Measurements from ENCODE around the gene NME2.
"Not testable (repeated sequence)": the region's sequence is repeated elsewhere in the genome, so short reads cannot be mapped to it uniquely, and the experiment has no call there.

Gene NME2

DNA sequence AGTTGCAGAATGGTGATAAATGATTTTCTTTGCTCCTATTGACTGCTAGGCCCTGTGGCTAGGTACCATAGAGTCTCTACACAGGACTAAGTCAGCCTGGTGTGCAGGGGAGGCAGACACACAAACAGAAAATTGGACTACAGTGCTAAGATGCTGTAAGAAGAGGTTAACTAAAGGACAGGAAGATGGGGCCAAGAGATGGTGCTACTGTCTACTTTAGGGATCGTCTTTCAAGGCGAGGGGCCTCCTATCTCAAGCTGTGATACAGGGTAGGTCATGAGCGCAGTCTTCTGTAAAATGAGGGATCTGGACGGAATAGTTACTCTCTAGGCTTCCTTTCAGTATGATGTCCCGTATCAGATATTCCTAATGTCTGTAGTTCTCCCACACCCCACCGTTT is 12.0 kb upstream of the NME2 start:
- Histone ChIP-seq H3K36me3 (ENCODE audit: control insufficient read depth, insufficient read depth, low read length, severe bottlenecking) (peaks cover 17% of the 10 kb centered on the region), H3K27me3 (replicated peaks; ENCODE audit: control insufficient read depth, insufficient read depth, low read length) (no peaks in the 10 kb centered on the region), H3K9ac (ENCODE audit: low read length) (peak overlapping the region; percentile 91), H3K4me3 (ENCODE audit: low read length) (peak overlapping the region; percentile 91), H3K9me3 (ENCODE audit: control insufficient read depth, low read length) (no peaks in the 10 kb centered on the region), H3K4me1 (ENCODE audit: control insufficient read depth, insufficient read depth, low read length) (peaks cover 18% of the 10 kb centered on the region)
- DNase-seq (ENCODE audit: low read depth), result peak; percentile 37

DNA sequence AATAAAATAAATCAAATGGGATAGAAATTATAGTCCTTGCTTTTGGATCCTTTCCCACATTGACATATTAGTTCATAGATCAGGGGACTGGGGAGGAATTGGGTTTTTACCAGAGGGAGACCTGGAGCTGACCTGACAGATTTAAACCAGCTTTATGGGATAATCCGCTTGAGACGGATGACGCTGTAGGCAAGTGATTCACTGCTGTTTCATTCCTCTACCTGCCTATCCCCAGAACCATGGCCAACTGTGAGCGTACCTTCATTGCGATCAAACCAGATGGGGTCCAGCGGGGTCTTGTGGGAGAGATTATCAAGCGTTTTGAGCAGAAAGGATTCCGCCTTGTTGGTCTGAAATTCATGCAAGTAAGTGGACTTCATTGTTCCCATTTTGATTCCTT is 10.8 kb upstream of the NME2 start:
- Histone ChIP-seq H3K9me3 (ENCODE audit: control insufficient read depth, low read length) (no peaks in the 10 kb centered on the region), H3K27me3 (replicated peaks; ENCODE audit: control insufficient read depth, insufficient read depth, low read length) (no peaks in the 10 kb centered on the region), H3K9ac (ENCODE audit: low read length) (no peak overlapping the region), H3K4me3 (ENCODE audit: low read length) (no peak overlapping the region), H3K4me1 (ENCODE audit: control insufficient read depth, insufficient read depth, low read length) (peaks cover 18% of the 10 kb centered on the region), H3K36me3 (ENCODE audit: control insufficient read depth, insufficient read depth, low read length, severe bottlenecking) (peaks cover 26% of the 10 kb centered on the region)
- DNase-seq (ENCODE audit: low read depth), result no peak

DNA sequence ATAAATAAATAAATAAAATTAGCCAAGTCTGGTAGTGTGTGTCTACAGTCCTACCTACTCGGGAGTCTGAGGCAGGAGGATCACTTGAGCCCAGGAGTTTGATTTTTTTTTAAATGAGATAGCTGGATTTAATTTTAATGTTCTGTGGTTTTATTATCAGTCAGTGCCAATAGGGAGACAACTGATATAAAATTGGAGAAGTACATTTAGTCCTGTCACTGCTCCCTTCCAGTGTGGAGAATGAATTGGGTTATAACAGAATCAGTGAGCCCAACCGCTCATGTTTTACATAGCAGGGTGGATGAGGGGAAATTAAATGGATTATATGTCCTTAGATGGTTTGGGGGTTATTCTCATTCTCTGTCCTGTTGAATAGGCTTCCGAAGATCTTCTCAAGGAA is 6.6 kb upstream of the NME2 start:
- no peak for DNase-seq (ENCODE audit: low read depth)
- peaks cover 6% of the 10 kb centered on the region for H3K4me1 ChIP-seq (ENCODE audit: control insufficient read depth, insufficient read depth, low read length)
- H3K9me3 ChIP-seq (ENCODE audit: control insufficient read depth, low read length), result no peaks in the 10 kb centered on the region
- H3K9ac ChIP-seq (ENCODE audit: low read length), result no peak overlapping the region
- H3K27me3 ChIP-seq (replicated peaks; ENCODE audit: control insufficient read depth, insufficient read depth, low read length), result no peaks in the 10 kb centered on the region
- H3K36me3 ChIP-seq (ENCODE audit: control insufficient read depth, insufficient read depth, low read length, severe bottlenecking), result peaks cover 54% of the 10 kb centered on the region
- no peak overlapping the region for H3K4me3 ChIP-seq (ENCODE audit: low read length)

DNA sequence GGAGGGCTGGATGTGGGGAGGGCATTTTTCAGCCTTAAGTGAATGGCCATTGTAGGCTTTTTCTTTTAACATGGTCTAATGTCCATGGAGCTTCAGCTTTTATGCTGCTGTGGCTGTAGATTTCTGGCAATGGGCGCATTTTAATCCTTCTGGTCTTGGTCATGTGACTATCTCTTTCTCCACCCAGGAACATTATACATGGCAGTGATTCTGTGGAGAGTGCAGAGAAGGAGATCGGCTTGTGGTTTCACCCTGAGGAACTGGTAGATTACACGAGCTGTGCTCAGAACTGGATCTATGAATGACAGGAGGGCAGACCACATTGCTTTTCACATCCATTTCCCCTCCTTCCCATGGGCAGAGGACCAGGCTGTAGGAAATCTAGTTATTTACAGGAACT is 4.7 kb upstream of the NME2 start:
- Histone ChIP-seq H3K36me3 (ENCODE audit: control insufficient read depth, insufficient read depth, low read length, severe bottlenecking) (peaks cover 54% of the 10 kb centered on the region), H3K27me3 (replicated peaks; ENCODE audit: control insufficient read depth, insufficient read depth, low read length) (no peaks in the 10 kb centered on the region), H3K9ac (ENCODE audit: low read length) (no peak overlapping the region), H3K4me1 (ENCODE audit: control insufficient read depth, insufficient read depth, low read length) (peaks cover 6% of the 10 kb centered on the region), H3K4me3 (ENCODE audit: low read length) (no peak overlapping the region), H3K9me3 (ENCODE audit: control insufficient read depth, low read length) (no peaks in the 10 kb centered on the region)
- no peak for DNase-seq (ENCODE audit: low read depth)

DNA sequence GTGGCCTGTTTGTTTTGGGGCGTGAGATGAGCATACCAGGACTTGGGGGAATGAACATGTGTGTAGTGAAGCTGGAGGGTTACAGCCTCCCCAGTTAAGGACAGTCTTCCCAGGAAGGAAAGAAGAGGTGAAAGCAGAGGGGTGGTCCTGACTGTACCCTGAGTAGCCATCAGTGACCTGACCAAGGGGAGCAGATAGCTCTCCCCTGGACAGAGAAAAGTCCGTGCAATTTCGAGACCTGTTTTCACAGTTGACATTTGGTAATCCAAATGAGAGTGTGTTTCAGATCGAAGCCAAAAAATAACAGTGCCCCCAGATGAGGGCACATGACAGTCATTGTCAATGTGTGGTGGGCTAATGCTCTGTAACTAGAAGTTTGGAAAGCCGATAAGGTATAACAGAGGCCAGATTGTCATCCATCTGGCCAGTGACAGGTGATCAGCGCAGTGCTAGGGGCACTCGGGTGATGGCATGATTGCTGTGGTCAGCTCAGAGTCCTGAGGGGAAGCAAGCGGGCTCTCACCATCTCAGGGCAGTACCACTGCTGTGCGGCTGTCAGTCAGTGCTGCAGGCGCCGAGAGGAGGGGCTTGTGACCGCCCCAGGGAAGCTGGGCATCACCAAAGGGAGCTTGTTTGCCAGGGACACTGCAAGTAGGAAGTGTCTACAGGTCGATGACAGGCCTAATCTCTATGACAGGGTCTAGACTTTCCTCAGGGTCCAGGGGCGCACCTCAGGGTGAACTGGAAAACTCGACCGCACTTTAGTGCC is 1.1 kb upstream of the NME2 start:
- H3K4me3 ChIP-seq (ENCODE audit: low read length), result peak overlapping the region; percentile 94
- H3K27me3 ChIP-seq (replicated peaks; ENCODE audit: control insufficient read depth, insufficient read depth, low read length), result no peaks in the 10 kb centered on the region
- H3K9ac ChIP-seq (ENCODE audit: low read length), result peak overlapping the region; percentile 95
- DNase-seq (ENCODE audit: low read depth), result no peak
- H3K4me1 ChIP-seq (ENCODE audit: control insufficient read depth, insufficient read depth, low read length), result peaks cover 16% of the 10 kb centered on the region
- no peaks in the 10 kb centered on the region for H3K9me3 ChIP-seq (ENCODE audit: control insufficient read depth, low read length)
- H3K36me3 ChIP-seq (ENCODE audit: control insufficient read depth, insufficient read depth, low read length, severe bottlenecking), result peaks cover 53% of the 10 kb centered on the region

DNA sequence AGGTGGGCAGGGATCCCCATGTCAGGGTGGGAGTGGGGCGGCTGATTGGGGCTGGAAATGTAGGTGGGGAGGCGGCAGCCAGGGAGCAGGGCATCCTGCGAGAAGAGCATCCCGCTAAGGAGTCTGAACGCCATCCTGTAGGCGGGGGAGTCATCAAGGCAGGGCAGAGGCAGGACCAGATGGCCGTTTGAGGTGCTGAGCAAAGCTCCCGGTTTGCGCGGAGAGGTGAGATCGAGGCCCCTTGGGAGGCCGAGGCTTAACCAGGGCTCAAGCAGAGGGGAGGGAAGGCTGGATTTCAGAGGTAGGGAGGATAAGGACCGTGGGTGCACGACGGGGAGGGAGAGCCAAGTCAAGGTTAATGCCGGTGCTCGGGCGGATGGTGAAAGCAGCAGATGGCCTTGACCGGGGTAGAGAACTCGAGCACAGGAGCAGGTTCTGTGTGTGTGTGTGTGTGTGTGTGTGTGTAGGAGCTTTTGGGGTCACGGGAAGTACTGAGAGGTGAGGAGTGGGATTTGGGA is 472 bp upstream of the NME2 start:
- DNase-seq (ENCODE audit: low read depth), result no peak
- Histone ChIP-seq H3K9me3 (ENCODE audit: control insufficient read depth, low read length) (no peaks in the 10 kb centered on the region), H3K27me3 (replicated peaks; ENCODE audit: control insufficient read depth, insufficient read depth, low read length) (no peaks in the 10 kb centered on the region), H3K4me3 (ENCODE audit: low read length) (peak overlapping the region; percentile 94), H3K36me3 (ENCODE audit: control insufficient read depth, insufficient read depth, low read length, severe bottlenecking) (peaks cover 55% of the 10 kb centered on the region), H3K4me1 (ENCODE audit: control insufficient read depth, insufficient read depth, low read length) (peaks cover 16% of the 10 kb centered on the region), H3K9ac (ENCODE audit: low read length) (peak overlapping the region; percentile 95)

DNA sequence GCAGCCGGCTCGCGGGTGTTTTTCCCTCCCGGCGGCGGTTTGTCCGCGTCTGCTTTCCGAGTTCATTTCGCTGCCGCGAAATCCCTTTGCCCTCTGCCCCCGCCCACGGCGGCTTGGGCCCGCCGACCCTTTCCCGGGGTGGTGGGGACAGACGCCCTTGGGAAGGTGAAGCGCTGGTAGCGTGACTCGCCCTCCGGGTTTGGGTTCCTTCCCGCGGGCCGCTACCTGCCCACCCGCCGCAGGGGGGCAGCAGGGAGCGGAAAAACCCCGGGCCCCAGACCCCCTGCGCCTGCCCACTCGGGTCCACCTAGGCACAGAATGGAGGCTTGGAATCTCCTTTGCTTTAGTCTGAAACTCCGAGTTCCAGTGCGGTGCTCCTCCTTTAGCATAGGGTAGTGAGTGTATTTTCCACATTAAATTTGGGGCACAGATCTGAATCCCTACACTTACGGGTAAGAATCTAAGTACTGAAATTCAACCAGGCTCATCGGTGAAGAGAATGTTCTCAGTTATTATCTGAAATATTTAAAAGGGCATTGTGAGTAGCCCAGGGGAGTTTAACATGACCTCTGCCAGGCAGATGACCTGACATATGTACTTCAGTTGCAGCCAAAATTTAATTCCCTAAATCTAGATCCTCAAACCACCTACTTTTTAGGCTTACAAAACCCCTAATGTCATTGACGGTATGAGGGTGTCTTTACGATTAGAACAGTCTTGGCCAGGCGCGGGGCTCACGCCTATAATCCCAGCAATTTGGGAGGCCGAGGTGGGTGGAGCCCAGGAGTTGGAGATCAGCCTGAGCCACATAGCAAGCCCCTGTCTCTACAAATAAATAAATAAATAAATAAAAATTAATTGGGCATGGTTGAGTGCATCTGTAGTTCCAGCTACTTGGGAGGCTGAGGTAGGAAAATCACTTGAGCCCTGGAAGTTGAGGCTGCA is 1.0 kb downstream of the NME2 start:
- no peaks in the 10 kb centered on the region for H3K9me3 ChIP-seq (ENCODE audit: control insufficient read depth, low read length)
- H3K4me1 ChIP-seq (ENCODE audit: control insufficient read depth, insufficient read depth, low read length), result peaks cover 16% of the 10 kb centered on the region
- H3K9ac ChIP-seq (ENCODE audit: low read length), result peak overlapping the region; percentile 95
- no peaks in the 10 kb centered on the region for H3K27me3 ChIP-seq (replicated peaks; ENCODE audit: control insufficient read depth, insufficient read depth, low read length)
- peak; percentile 82 for DNase-seq (ENCODE audit: low read depth)
- peak overlapping the region; percentile 94 for H3K4me3 ChIP-seq (ENCODE audit: low read length)
- peaks cover 54% of the 10 kb centered on the region for H3K36me3 ChIP-seq (ENCODE audit: control insufficient read depth, insufficient read depth, low read length, severe bottlenecking)

DNA sequence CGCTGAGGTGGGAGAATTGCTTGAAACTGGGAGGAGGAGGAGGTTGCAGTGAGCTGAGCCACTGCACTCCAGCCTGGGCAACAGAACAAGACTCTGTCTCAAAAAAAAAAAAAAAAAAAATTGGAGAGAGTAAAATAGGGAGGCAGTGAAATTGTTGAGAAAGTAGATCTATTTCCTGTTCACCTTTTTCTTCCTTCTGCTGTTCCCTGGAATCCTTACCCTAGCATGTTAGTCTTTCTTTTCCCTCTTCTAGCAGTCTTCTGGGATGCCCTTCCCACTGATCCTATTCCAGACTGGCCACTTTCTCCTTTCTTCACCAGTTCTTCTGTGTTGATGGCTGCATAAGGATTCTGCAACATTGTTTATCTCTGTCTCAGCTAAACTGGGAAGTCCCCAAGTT is 3.1 kb downstream of the NME2 start:
- Histone ChIP-seq H3K27me3 (replicated peaks; ENCODE audit: control insufficient read depth, insufficient read depth, low read length) (no peaks in the 10 kb centered on the region), H3K9me3 (ENCODE audit: control insufficient read depth, low read length) (no peaks in the 10 kb centered on the region), H3K4me3 (ENCODE audit: low read length) (no peak overlapping the region), H3K4me1 (ENCODE audit: control insufficient read depth, insufficient read depth, low read length) (peaks cover 16% of the 10 kb centered on the region), H3K36me3 (ENCODE audit: control insufficient read depth, insufficient read depth, low read length, severe bottlenecking) (peaks cover 60% of the 10 kb centered on the region), H3K9ac (ENCODE audit: low read length) (no peak overlapping the region)
- DNase-seq (ENCODE audit: low read depth), result no peak

DNA sequence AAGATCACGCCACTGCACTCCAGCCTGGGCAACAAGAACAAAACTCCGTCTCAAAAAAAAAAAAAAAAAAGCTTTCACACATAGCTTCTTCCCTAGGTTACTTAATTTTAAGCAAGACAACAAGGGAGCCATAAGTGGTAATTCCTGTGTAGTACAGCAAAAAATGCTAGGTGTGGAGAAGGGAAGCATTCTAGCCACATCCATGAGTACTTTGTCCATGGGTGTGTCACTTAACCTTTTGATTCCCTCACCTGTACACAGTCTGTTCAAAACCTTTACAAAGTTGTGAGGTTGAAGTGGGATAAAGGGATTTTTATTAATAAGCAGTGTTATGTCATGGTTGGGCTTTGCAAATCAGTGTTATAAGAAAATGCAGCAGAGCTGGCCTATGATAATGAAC is 4.5 kb downstream of the NME2 start:
- Histone ChIP-seq H3K36me3 (ENCODE audit: control insufficient read depth, insufficient read depth, low read length, severe bottlenecking) (peaks cover 66% of the 10 kb centered on the region), H3K4me1 (ENCODE audit: control insufficient read depth, insufficient read depth, low read length) (peaks cover 13% of the 10 kb centered on the region)
- DNase-seq (ENCODE audit: low read depth), result no peak

DNA sequence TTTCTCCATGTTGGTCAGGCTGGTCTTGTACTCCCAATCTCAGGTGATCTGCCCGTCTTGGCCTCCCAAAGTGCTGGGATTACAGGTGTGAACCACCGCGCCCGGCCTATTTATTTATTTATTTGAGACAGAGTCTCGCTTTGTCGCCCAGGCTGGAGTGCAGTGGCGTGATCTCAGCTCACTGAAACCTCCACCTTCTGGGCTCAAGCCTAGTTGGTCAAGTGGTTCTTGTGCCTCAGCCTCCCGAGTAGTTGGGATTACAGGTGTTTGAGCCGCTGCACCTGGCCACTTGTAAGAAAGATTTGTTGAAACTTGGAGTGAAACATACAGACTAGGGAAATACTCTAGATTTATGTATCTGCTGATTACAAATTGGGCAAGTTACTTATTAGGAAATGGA is 5.8 kb downstream of the NME2 start:
- H3K4me3 ChIP-seq (ENCODE audit: low read length); H3K4me1 ChIP-seq (ENCODE audit: control insufficient read depth, insufficient read depth, low read length); H3K9me3 ChIP-seq (ENCODE audit: control insufficient read depth, low read length); H3K27me3 ChIP-seq (replicated peaks; ENCODE audit: control insufficient read depth, insufficient read depth, low read length); H3K9ac ChIP-seq (ENCODE audit: low read length); DNase-seq (ENCODE audit: low read depth): not testable (repeated sequence)
- H3K36me3 ChIP-seq (ENCODE audit: control insufficient read depth, insufficient read depth, low read length, severe bottlenecking), result peaks cover 68% of the 10 kb centered on the region

More for the DNA sequence above, 4.5 kb downstream of the NME2 start:
- Histone ChIP-seq H3K27me3 (replicated peaks; ENCODE audit: control insufficient read depth, insufficient read depth, low read length) (no peaks in the 10 kb centered on the region), H3K4me3 (ENCODE audit: low read length) (no peak overlapping the region), H3K9ac (ENCODE audit: low read length) (no peak overlapping the region), H3K9me3 (ENCODE audit: control insufficient read depth, low read length) (no peaks in the 10 kb centered on the region)

DNA sequence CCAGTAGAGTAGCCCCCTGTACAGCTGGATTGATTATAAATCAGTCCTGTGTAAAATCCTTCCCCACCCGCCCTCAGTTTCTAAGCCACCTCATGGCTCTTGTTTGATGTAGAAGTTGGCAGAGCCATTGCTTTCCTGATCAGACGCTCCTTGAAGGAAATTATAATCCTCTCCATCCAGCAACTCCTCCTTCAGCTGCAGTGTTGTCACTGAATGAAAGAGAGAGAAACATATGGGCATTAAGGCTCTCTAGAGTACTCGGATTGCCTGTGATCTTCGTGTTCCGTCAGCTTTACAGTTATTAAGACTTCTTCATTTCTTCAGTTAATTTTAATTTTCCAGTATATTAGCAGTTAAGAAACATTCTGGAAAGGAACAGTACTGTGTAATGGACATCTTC is 14.3 kb downstream of the NME2 start:
- Histone ChIP-seq H3K27me3 (replicated peaks; ENCODE audit: control insufficient read depth, insufficient read depth, low read length) (no peaks in the 10 kb centered on the region), H3K9me3 (ENCODE audit: control insufficient read depth, low read length) (no peaks in the 10 kb centered on the region), H3K36me3 (ENCODE audit: control insufficient read depth, insufficient read depth, low read length, severe bottlenecking) (peaks cover 45% of the 10 kb centered on the region), H3K9ac (ENCODE audit: low read length) (no peak overlapping the region), H3K4me1 (ENCODE audit: control insufficient read depth, insufficient read depth, low read length) (peaks cover 11% of the 10 kb centered on the region), H3K4me3 (ENCODE audit: low read length) (no peak overlapping the region)
- DNase-seq (ENCODE audit: low read depth), result no peak
